T-helper 1 cell treated with Interleukin-12 subunit alpha and Interleukin-12 subunit beta and Interleukin-4 antibody, amounts not matched to agents 30 μg/mL and 1 μg/mL, for 36 hours (primary cell): Measurements from ENCODE around the gene PLCL2.
A peak's percentile ranks its signal among the peaks of the same experiment; 100 is the strongest.

ENCODE experiments used
- H3K27ac Mint-ChIP-seq: one replicate; pipeline ENCODE4 v1.8.0; 2021; ENCODE audit warnings: mild to moderate bottlenecking, mixed read lengths
- H3K27me3 Mint-ChIP-seq: one replicate; pipeline ENCODE4 v1.8.0; 2021; ENCODE audit warnings: low read depth, mixed read lengths
- H3K36me3 Mint-ChIP-seq: one replicate; pipeline ENCODE4 v1.8.0; 2021; ENCODE audit warnings: low read depth, mixed read lengths
- H3K4me1 Mint-ChIP-seq: one replicate; pipeline ENCODE4 v1.8.0; 2021; ENCODE audit warnings: low read depth, mixed read lengths
- H3K4me3 Mint-ChIP-seq: one replicate; pipeline ENCODE4 v1.8.0; 2021; ENCODE audit warnings: mild to moderate bottlenecking, moderate library complexity, mixed read lengths
- H3K9me3 Mint-ChIP-seq: one replicate; pipeline ENCODE4 v1.8.0; 2021; ENCODE audit warnings: mixed read lengths

PLCL2 gene

DNA sequence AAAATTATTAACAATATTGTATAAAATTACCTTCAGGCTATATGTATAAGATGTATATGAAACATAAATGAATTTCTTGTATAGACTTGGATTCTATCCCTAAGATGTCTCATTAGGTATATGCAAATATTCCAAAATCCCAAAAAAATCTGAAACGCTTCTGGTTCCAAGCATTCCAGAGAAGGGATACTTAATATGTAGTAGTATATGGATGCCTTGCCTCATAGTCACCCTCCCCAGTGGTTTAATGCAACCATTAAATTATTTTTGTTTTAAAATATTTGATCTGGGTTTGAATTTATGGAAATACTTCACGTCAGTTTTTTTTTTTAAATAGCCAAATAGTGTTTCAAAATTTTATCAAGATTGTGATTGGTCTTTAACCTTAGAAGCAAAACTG lies 27.2 kb downstream of the PLCL2 start:
- H3K36me3 Mint-ChIP-seq, result peaks cover 17% of the 10 kb centered on the region
- no peak overlapping the region for H3K4me3 Mint-ChIP-seq
- no peaks in the 10 kb centered on the region for H3K9me3 Mint-ChIP-seq
- no peak overlapping the region for H3K27ac Mint-ChIP-seq
- no peaks in the 10 kb centered on the region for H3K27me3 Mint-ChIP-seq
- peaks cover 38% of the 10 kb centered on the region for H3K4me1 Mint-ChIP-seq

- Mint-ChIP-seq H3K27me3 (no peaks in the 10 kb centered on the region), H3K4me1 (peaks cover 41% of the 10 kb centered on the region), H3K9me3 (no peaks in the 10 kb centered on the region), H3K4me3 (no peak overlapping the region), H3K27ac (no peak overlapping the region), H3K36me3 (peaks cover 17% of the 10 kb centered on the region)
These were observed 27.9 kb downstream of the PLCL2 start for GRCh38 chr3:16912400-16913263.

- no peaks in the 10 kb centered on the region for H3K9me3 Mint-ChIP-seq
- no peaks in the 10 kb centered on the region for H3K27me3 Mint-ChIP-seq
- no peak overlapping the region for H3K4me3 Mint-ChIP-seq
- peaks cover 17% of the 10 kb centered on the region for H3K36me3 Mint-ChIP-seq
- H3K4me1 Mint-ChIP-seq, result peaks cover 41% of the 10 kb centered on the region
- no peak overlapping the region for H3K27ac Mint-ChIP-seq
These were observed 28.5 kb downstream of the PLCL2 start for GRCh38 chr3:16913264-16913580.

- Mint-ChIP-seq H3K9me3 (no peaks in the 10 kb centered on the region), H3K4me3 (peak overlapping the region; percentile 40), H3K27ac (peak overlapping the region; percentile 28), H3K36me3 (peaks cover 7% of the 10 kb centered on the region), H3K4me1 (peaks cover 27% of the 10 kb centered on the region), H3K27me3 (no peaks in the 10 kb centered on the region)
These were observed 32.1 kb downstream of the PLCL2 start for GRCh38 chr3:16916840-16917239.

DNA sequence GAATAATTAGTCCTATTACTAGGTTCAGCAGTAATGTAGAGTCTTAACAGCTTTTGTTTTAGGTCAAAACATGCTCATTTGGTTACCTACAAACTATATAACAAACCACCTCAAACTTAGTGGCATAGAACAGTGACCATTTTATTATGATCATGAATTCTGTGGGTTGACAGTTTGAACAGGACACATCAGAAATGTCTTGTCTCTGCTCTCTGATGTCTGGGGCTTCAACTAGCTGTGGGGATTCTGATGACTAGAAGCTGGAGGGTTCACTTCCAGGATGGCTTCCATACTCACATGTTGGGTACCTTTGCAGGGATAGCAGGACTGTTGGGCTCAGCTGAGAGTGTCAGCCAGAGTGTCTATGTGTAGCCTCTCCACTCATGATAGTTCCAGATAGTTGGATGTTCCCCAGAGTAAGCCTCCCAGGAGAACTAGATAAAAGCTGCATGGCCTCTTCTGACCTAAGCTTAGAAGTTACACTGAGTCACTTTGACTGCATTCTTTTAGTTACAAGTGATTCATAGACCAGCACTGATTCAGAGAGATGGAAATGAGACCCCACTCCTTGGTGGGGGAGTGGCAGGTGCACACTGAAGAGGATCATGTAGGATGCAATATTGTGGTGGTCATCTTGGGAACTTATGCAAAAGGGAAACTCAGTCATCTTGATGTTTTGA lies 32.6 kb downstream of the PLCL2 start:
- Mint-ChIP-seq H3K27ac (no peak overlapping the region), H3K4me3 (no peak overlapping the region), H3K9me3 (no peaks in the 10 kb centered on the region), H3K4me1 (peaks cover 26% of the 10 kb centered on the region), H3K36me3 (peaks cover 7% of the 10 kb centered on the region), H3K27me3 (no peaks in the 10 kb centered on the region)

DNA sequence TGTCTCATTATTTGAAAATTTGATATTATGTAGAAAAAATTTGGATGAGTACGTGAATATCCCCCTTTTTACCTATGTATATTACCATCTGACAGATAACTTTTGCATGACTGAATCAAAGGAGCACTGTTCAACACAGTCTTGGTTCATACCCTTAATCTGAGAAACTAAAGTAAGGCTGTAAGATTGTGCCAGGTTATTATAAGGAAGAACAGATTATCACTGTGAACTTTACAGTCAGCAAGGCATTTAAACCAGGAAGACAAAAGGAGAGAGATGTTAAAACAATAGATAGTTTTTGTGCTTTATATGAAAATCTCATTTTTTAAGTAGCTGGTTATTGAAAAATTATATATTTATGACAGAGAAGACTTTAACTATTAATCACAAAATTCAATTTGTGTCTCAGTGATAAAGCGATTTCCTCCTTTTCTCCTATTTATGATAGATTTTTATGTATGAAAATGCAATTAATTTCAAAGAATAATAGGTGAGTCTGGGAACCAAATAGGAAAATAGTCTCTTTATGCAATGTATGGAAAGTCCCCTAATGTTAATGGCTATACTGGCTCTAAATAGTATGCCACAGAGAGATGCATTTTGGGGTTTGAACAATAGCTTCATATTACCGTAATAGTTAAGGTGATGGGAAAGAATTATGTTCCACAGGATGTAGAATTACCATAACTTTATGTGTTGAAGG lies 33.4 kb downstream of the PLCL2 start:
- no peaks in the 10 kb centered on the region for H3K9me3 Mint-ChIP-seq
- H3K36me3 Mint-ChIP-seq, result peaks cover 5% of the 10 kb centered on the region
- H3K4me3 Mint-ChIP-seq, result no peak overlapping the region
- H3K4me1 Mint-ChIP-seq, result peaks cover 22% of the 10 kb centered on the region
- H3K27ac Mint-ChIP-seq, result no peak overlapping the region
- H3K27me3 Mint-ChIP-seq, result no peaks in the 10 kb centered on the region

- Mint-ChIP-seq H3K4me3 (no peak overlapping the region), H3K27me3 (no peaks in the 10 kb centered on the region), H3K4me1 (peaks cover 21% of the 10 kb centered on the region), H3K9me3 (peaks cover under 1% of the 10 kb centered on the region), H3K27ac (no peak overlapping the region), H3K36me3 (peaks cover 5% of the 10 kb centered on the region)
These were observed 33.9 kb downstream of the PLCL2 start for GRCh38 chr3:16918683-16919025.

GRCh38 chr3:16923112-16923511 lies 38.4 kb downstream of the PLCL2 start:
- Mint-ChIP-seq H3K27ac (no peak overlapping the region), H3K9me3 (peaks cover 4% of the 10 kb centered on the region), H3K36me3 (peaks cover 4% of the 10 kb centered on the region), H3K27me3 (no peaks in the 10 kb centered on the region), H3K4me3 (no peak overlapping the region), H3K4me1 (peaks cover 9% of the 10 kb centered on the region)

DNA sequence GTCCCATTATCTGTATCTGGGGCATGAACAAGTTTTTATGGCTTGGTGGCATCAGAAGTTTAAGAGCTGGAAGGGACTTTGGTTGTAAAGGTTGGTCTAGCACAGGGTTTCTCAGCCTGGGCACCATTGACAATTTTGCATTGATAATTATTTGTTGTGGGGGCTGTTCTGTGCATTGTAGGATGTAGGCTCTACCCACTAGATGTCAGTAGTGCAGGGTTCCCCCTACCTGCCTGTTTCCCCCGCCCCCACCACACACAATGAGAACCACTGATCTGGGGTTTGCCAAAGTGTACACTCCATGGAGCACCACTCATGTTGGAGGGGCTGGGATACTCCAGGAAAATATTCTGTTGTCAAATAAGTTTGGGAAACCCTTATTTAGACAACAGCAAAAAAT lies 42.7 kb downstream of the PLCL2 start:
- Mint-ChIP-seq H3K4me1 (peaks cover 23% of the 10 kb centered on the region), H3K27me3 (no peaks in the 10 kb centered on the region), H3K9me3 (peaks cover 4% of the 10 kb centered on the region), H3K4me3 (no peak overlapping the region), H3K36me3 (peaks cover 13% of the 10 kb centered on the region), H3K27ac (no peak overlapping the region)

- H3K4me3 Mint-ChIP-seq, result no peak overlapping the region
These were observed 43.8 kb downstream of the PLCL2 start for GRCh38 chr3:16928386-16929132.

GRCh38 chr3:16929311-16929710 lies 44.6 kb downstream of the PLCL2 start:
- Mint-ChIP-seq H3K9me3 (no peaks in the 10 kb centered on the region), H3K4me3 (no peak overlapping the region), H3K36me3 (peaks cover 16% of the 10 kb centered on the region), H3K27me3 (no peaks in the 10 kb centered on the region), H3K4me1 (peaks cover 32% of the 10 kb centered on the region), H3K27ac (no peak overlapping the region)

More at GRCh38 chr3:16928386-16929132, 43.8 kb downstream of the PLCL2 start:
- Mint-ChIP-seq H3K9me3 (peaks cover 4% of the 10 kb centered on the region), H3K27me3 (no peaks in the 10 kb centered on the region), H3K4me1 (peaks cover 29% of the 10 kb centered on the region), H3K27ac (no peak overlapping the region), H3K36me3 (peaks cover 13% of the 10 kb centered on the region)

- peaks cover 46% of the 10 kb centered on the region for H3K4me1 Mint-ChIP-seq
- no peak overlapping the region for H3K27ac Mint-ChIP-seq
- H3K36me3 Mint-ChIP-seq, result peaks cover 28% of the 10 kb centered on the region
- H3K4me3 Mint-ChIP-seq, result no peak overlapping the region
- no peaks in the 10 kb centered on the region for H3K9me3 Mint-ChIP-seq
- H3K27me3 Mint-ChIP-seq, result no peaks in the 10 kb centered on the region
These were observed 48.1 kb downstream of the PLCL2 start for GRCh38 chr3:16932877-16933276.

DNA sequence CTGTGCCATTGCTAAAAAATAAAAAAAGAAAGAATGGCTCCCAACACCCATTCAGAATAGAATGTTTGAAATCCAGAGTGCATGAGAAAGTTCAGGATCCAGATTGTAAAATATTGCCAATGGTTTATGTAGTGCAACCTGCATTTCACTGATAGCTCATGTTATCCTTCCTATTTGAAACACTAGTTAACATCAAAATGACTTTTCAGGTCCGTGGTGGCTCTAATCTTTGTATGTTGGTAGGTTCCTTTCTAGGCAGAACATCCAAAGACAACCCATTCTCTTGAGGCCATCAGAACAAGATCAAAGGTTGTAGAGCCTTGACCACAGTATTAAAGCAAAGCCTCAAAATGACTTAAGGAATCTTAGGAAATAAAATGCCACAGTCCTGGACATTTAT lies 51.0 kb downstream of the PLCL2 start:
- Mint-ChIP-seq H3K36me3 (peaks cover 22% of the 10 kb centered on the region), H3K9me3 (no peaks in the 10 kb centered on the region), H3K27me3 (no peaks in the 10 kb centered on the region), H3K4me3 (no peak overlapping the region), H3K27ac (no peak overlapping the region), H3K4me1 (peaks cover 36% of the 10 kb centered on the region)

DNA sequence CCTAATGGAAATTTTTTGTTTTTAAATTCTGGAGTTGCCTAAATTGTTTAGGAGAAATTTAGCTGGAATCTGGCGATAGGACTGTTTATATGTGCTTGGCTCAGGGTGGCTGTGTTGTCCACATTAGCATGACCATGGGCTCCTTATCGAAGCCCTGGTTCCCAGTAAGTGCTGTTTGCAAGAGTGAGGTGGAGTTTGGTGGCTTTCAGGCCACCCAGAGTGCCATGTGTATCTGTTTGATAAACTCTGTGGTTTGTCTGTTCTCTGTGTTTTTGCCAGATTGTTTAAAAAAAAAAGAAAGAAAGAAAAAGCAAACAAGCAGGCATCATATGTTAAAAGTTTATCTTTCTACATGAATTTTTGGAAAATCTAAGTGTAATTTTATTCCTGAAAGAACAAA lies 51.5 kb downstream of the PLCL2 start:
- H3K27ac Mint-ChIP-seq, result no peak overlapping the region
- peaks cover 25% of the 10 kb centered on the region for H3K36me3 Mint-ChIP-seq
- no peaks in the 10 kb centered on the region for H3K9me3 Mint-ChIP-seq
- no peak overlapping the region for H3K4me3 Mint-ChIP-seq
- H3K4me1 Mint-ChIP-seq, result peaks cover 39% of the 10 kb centered on the region
- H3K27me3 Mint-ChIP-seq, result no peaks in the 10 kb centered on the region
